Measurements from ENCODE around the gene TXK.
A peak's percentile ranks its signal among the peaks of the same experiment; 100 is the strongest.

TXK gene

GRCh38 chr4:48129307-48130014, 4.6 kb downstream of the TXK start:
- Histone ChIP-seq H3K9me3 (ENCODE audit: low read length) (no peaks in the 10 kb centered on the region), H3K27ac (ENCODE audit: low read depth, low read length, poor library complexity, severe bottlenecking) (no peak overlapping the region), H3K9me2 (ENCODE audit: low read depth, low read length) (no peaks in the 10 kb centered on the region), H4K20me1 (ENCODE audit: insufficient read depth, low read length) (no peaks in the 10 kb centered on the region), H3K79me2 (ENCODE audit: insufficient read depth, low read length) (no peaks in the 10 kb centered on the region), H3K4me1 (ENCODE audit: insufficient read depth, low read length, severe bottlenecking) (peaks cover 5% of the 10 kb centered on the region), H3K4me2 (ENCODE audit: low read length) (no peak overlapping the region), H3K4me3 (ENCODE audit: low read depth, low read length, poor library complexity, severe bottlenecking) (no peak overlapping the region), H3F3A (ENCODE audit: insufficient read depth, low read length) (no peaks in the 10 kb centered on the region), H3K36me3 (ENCODE audit: insufficient read depth, low read length) (no peaks in the 10 kb centered on the region), H3K27me3 (ENCODE audit: insufficient read depth, low read length) (no peaks in the 10 kb centered on the region), H2AFZ (ENCODE audit: low read length) (no peak overlapping the region), H3K9ac (ENCODE audit: low read length) (no peak overlapping the region)
- TF ChIP-seq, protein P1, sequence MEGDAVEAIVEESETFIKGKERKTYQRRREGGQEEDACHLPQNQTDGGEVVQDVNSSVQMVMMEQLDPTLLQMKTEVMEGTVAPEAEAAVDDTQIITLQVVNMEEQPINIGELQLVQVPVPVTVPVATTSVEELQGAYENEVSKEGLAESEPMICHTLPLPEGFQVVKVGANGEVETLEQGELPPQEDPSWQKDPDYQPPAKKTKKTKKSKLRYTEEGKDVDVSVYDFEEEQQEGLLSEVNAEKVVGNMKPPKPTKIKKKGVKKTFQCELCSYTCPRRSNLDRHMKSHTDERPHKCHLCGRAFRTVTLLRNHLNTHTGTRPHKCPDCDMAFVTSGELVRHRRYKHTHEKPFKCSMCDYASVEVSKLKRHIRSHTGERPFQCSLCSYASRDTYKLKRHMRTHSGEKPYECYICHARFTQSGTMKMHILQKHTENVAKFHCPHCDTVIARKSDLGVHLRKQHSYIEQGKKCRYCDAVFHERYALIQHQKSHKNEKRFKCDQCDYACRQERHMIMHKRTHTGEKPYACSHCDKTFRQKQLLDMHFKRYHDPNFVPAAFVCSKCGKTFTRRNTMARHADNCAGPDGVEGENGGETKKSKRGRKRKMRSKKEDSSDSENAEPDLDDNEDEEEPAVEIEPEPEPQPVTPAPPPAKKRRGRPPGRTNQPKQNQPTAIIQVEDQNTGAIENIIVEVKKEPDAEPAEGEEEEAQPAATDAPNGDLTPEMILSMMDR (IDR thresholded peaks at IDR 0.05; ENCODE audit: low read length): no peak; the same call in 1 of the 2 replicates
- no peak for TF ChIP-seq EZH2 (IDR thresholded peaks at IDR 0.05; ENCODE audit: borderline replicate concordance, low read length)

DNA sequence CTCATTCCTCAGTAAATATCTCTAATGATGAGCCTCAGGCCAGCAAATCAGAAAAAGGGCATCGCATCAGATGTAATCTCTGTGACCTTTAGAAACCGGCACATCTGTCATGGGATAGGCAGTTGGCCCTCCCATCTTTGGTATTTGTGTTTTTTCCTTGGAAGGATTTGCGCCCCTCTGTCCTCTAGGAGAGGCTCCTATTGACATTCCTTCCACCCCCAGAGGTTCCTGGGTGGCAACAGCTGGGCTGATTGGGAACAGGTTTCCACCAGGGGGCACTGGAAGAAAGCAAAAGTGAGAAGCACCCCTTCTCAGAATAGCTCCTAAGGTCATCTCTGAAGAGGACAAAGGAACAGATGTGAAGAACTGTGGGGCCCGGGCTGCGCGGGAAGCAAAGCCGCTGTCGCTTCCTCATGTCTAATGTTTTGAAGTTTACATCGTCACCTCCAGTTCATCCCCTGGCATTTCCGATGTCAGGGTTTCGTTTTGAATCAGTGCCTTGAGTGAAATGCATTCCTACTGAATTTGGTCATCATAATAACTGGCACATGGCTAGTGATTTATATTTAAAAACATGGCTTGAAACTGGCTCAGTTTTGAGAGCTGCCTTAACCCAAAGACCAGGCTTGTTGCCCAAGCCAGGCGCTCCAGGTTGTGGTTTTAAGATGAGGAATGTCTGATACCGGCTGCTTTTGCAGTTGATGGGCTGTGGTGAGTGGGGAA, 6.2 kb downstream of the TXK start:
- Histone ChIP-seq H4K20me1 (ENCODE audit: insufficient read depth, low read length) (no peaks in the 10 kb centered on the region), H3K9me3 (ENCODE audit: low read length) (no peaks in the 10 kb centered on the region), H2AFZ (ENCODE audit: low read length) (no peak overlapping the region), H3K4me3 (ENCODE audit: low read depth, low read length, poor library complexity, severe bottlenecking) (no peak overlapping the region), H3K4me2 (ENCODE audit: low read length) (peak overlapping the region; percentile 14; the same call in 1 of the 2 replicates), H3K9ac (ENCODE audit: low read length) (no peak overlapping the region), H3K9me2 (ENCODE audit: low read depth, low read length) (no peaks in the 10 kb centered on the region), H3K27me3 (ENCODE audit: insufficient read depth, low read length) (no peaks in the 10 kb centered on the region), H3K36me3 (ENCODE audit: insufficient read depth, low read length) (no peaks in the 10 kb centered on the region), H3K27ac (ENCODE audit: low read depth, low read length, poor library complexity, severe bottlenecking) (no peak overlapping the region), H3K4me1 (ENCODE audit: insufficient read depth, low read length, severe bottlenecking) (peaks cover 5% of the 10 kb centered on the region), H3F3A (ENCODE audit: insufficient read depth, low read length) (no peaks in the 10 kb centered on the region), H3K79me2 (ENCODE audit: insufficient read depth, low read length) (no peaks in the 10 kb centered on the region)
- TF ChIP-seq EZH2 (IDR thresholded peaks at IDR 0.05; ENCODE audit: borderline replicate concordance, low read length): no peak
- TF ChIP-seq, protein P1 (IDR thresholded peaks at IDR 0.05; ENCODE audit: low read length): peak; percentile 71

DNA sequence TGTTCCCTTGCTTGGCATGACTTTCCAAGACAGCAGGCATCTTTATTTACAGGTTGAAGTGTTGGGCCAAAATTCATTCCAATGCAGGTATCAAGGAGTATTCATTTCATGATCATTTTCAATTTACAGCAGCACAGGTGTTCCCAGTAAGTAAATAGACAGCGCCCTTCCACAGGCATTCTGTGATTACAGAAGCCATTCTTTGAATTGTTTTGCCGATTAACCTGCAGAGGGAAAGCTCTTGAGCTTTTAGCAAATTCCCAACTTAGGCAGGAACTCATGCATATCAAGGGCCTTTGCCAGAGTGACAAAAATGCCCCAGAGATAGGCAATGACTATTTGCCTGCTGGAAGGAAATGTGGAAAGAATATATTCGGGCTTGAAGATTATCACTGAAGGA, 6.8 kb downstream of the TXK start:
- H3K4me1 ChIP-seq (ENCODE audit: insufficient read depth, low read length, severe bottlenecking): peaks cover 5% of the 10 kb centered on the region
- H3K9me3 ChIP-seq (ENCODE audit: low read length): no peaks in the 10 kb centered on the region
- no peak overlapping the region for H3K9ac ChIP-seq (ENCODE audit: low read length)
- no peaks in the 10 kb centered on the region for H3K36me3 ChIP-seq (ENCODE audit: insufficient read depth, low read length)
- H2AFZ ChIP-seq (ENCODE audit: low read length): no peak overlapping the region
- TF ChIP-seq EZH2 (IDR thresholded peaks at IDR 0.05; ENCODE audit: borderline replicate concordance, low read length): no peak
- TF ChIP-seq, protein P1 (IDR thresholded peaks at IDR 0.05; ENCODE audit: low read length): no peak
- H3K4me3 ChIP-seq (ENCODE audit: low read depth, low read length, poor library complexity, severe bottlenecking): no peak overlapping the region
- H3K27me3 ChIP-seq (ENCODE audit: insufficient read depth, low read length): no peaks in the 10 kb centered on the region
- no peaks in the 10 kb centered on the region for H4K20me1 ChIP-seq (ENCODE audit: insufficient read depth, low read length)
- no peak overlapping the region for H3K27ac ChIP-seq (ENCODE audit: low read depth, low read length, poor library complexity, severe bottlenecking)
- no peaks in the 10 kb centered on the region for H3K9me2 ChIP-seq (ENCODE audit: low read depth, low read length)
- no peaks in the 10 kb centered on the region for H3F3A ChIP-seq (ENCODE audit: insufficient read depth, low read length)
- no peak overlapping the region for H3K4me2 ChIP-seq (ENCODE audit: low read length)
- no peaks in the 10 kb centered on the region for H3K79me2 ChIP-seq (ENCODE audit: insufficient read depth, low read length)
